H1 (cell line): ENCODE data around the gene CACNA2D4. TPM values are rescaled to one million over a fixed set of nuclear protein-coding genes. Genes with fewer than 3 reads are reported as not detected.

Source experiments
- CTCF ChIA-PET: fragments of 300-600 bp; sonication (Branson Sonifier 250); formaldehyde crosslinking; loops from one replicate; lab custom pipeline; 2021; ENCODE audit not compliant: partially characterized antibody; lab: Charles Lee
- POLR2A ChIA-PET: fragments of 300-600 bp; sonication (Branson Sonifier 250); formaldehyde crosslinking; loops from one replicate; lab custom pipeline; 2021; ENCODE audit warnings: inconsistent platforms; ENCODE audit not compliant: partially characterized antibody; lab: Charles Lee
- DNase-seq, 2 experiments: peaks; one replicate each; pipeline versions ENCODE4 v3.0.0 to v3.0.0-alpha.2; 2010 to 2022; ENCODE audit warnings: low spot score in 2 of 2, low read depth in 1 of 2, mixed read lengths in 1 of 2
- FAIRE-seq: peaks from 2 replicates; lab custom pipeline; 2011; peaks lifted over from hg19 to GRCh38; lab: Jason Lieb, UNC
- H2AFZ ChIP-seq: 2 replicates; pipeline ENCODE4 v1.8.1; 2012; ENCODE audit warnings: low read length, inconsistent platforms
- H2AK5ac ChIP-seq: 2 replicates; pipeline ENCODE4 v1.6.1; 2013; ENCODE audit warnings: low read depth, low read length
- H2BK120ac ChIP-seq: replicated peaks from 2 replicates; pipeline ENCODE3; 2013; ENCODE audit warnings: low read depth, low read length, inconsistent platforms
- H2BK12ac ChIP-seq: 2 replicates; pipeline ENCODE4 v1.6.1; 2013; ENCODE audit warnings: low read depth, low read length
- H2BK15ac ChIP-seq: 2 replicates; pipeline ENCODE4 v1.6.1; 2013; ENCODE audit warnings: low read length
- H2BK20ac ChIP-seq: 2 replicates; pipeline ENCODE4 v1.6.1; 2013; ENCODE audit warnings: low read length
- H2BK5ac ChIP-seq: 2 replicates; pipeline ENCODE4 v1.6.1; 2013; ENCODE audit warnings: low read depth, low read length
- H3K14ac ChIP-seq: 2 replicates; pipeline ENCODE4 v1.6.1; 2013; ENCODE audit warnings: inconsistent platforms; ENCODE audit not compliant: insufficient read length
- H3K18ac ChIP-seq: 2 replicates; pipeline ENCODE4 v1.6.1; 2013; ENCODE audit warnings: low read length; ENCODE audit errors: extremely low read depth
- H3K23ac ChIP-seq: 2 replicates; pipeline ENCODE4 v1.6.1; 2013; ENCODE audit warnings: inconsistent platforms; ENCODE audit not compliant: insufficient read length
- H3K23me2 ChIP-seq: 2 replicates; pipeline ENCODE4 v1.6.1; 2013; ENCODE audit warnings: low read depth, low read length
- H3K27ac ChIP-seq: 2 replicates; pipeline ENCODE4 v1.6.1; 2011; ENCODE audit warnings: low read depth, low read length, inconsistent platforms
- H3K27me3 ChIP-seq, 4 experiments: replicated peaks in 1 of 4; 1 replicate in 1 of 4; 2 replicates in 3 of 4; pipeline versions ENCODE4 v1.6.1 to v1.8.1; 2011 to 2013; ENCODE audit warnings: low read length in 3 of 4, mild to moderate bottlenecking in 3 of 4, inconsistent platforms in 2 of 4, mixed read lengths in 2 of 4, moderate library complexity in 1 of 4; ENCODE audit not compliant: control insufficient read depth in 3 of 4, insufficient read depth in 3 of 4; ENCODE audit errors: extremely low read depth in 1 of 4
- H3K36me3 ChIP-seq, 4 experiments: 2 replicates each; pipeline versions ENCODE4 v1.6.1 to v1.8.1; 2011 to 2013; ENCODE audit warnings: mild to moderate bottlenecking in 4 of 4, low read length in 3 of 4, moderate library complexity in 2 of 4, control low read depth in 1 of 4, inconsistent platforms in 1 of 4; ENCODE audit not compliant: insufficient read depth in 4 of 4, control insufficient read depth in 2 of 4
- H3K4ac ChIP-seq: replicated peaks from 2 replicates; pipeline ENCODE3; 2013; ENCODE audit warnings: low read length, low read depth, mixed read lengths, inconsistent platforms; ENCODE audit not compliant: insufficient read length
- H3K4me1 ChIP-seq, 4 experiments: replicated peaks in 1 of 4; 1 replicate in 1 of 4; 2 replicates in 3 of 4; pipeline versions ENCODE4 v1.6.1 to v1.8.1; 2011 to 2013; ENCODE audit warnings: low read length in 3 of 4, inconsistent platforms in 2 of 4, mixed read lengths in 1 of 4; ENCODE audit not compliant: insufficient read depth in 4 of 4, control insufficient read depth in 3 of 4
- H3K4me2 ChIP-seq, 2 experiments: 2 replicates each; pipeline versions ENCODE4 v1.6.1 to v1.8.1; 2011 to 2013; ENCODE audit warnings: low read depth in 2 of 2, low read length in 2 of 2, control low read depth in 1 of 2, inconsistent platforms in 1 of 2, mild to moderate bottlenecking in 1 of 2; ENCODE audit not compliant: insufficient read depth in 1 of 2
- H3K4me3 ChIP-seq, 4 experiments: fragments of 200-600, 300-600 bp in 1 of 4; sonication (generic), shearing (Covaris generic), sonication (Bioruptor Twin) in 1 of 4; 2 replicates each; pipeline versions ENCODE4 v1.5.1 to v1.8.1; 2011 to 2016; ENCODE audit warnings: low read length in 4 of 4, low read depth in 3 of 4, control low read depth in 2 of 4, inconsistent platforms in 2 of 4, mild to moderate bottlenecking in 2 of 4, mixed read lengths in 1 of 4, moderate library complexity in 1 of 4; ENCODE audit not compliant: insufficient read depth in 2 of 4; ENCODE audit errors: extremely low read depth in 1 of 4
- H3K56ac ChIP-seq: replicated peaks from 2 replicates; pipeline ENCODE3; 2013; ENCODE audit warnings: low read depth, mild to moderate bottlenecking, mixed read lengths, low read length, inconsistent platforms; ENCODE audit not compliant: insufficient read length
- H3K79me1 ChIP-seq: 2 replicates; pipeline ENCODE4 v1.6.1; 2013; ENCODE audit warnings: low read depth, low read length, control low read depth
- H3K79me2 ChIP-seq, 2 experiments: 2 replicates each; pipeline versions ENCODE4 v1.6.1 to v1.8.1; 2012 to 2013; ENCODE audit warnings: low read length in 2 of 2, mild to moderate bottlenecking in 2 of 2, inconsistent platforms in 1 of 2; ENCODE audit not compliant: insufficient read depth in 2 of 2, control insufficient read depth in 1 of 2
- H3K9ac ChIP-seq, 4 experiments: replicated peaks in 1 of 4; 1 replicate in 1 of 4; 2 replicates in 3 of 4; pipeline versions ENCODE4 v1.6.1 to v1.8.1; 2011 to 2013; ENCODE audit warnings: low read depth in 3 of 4, low read length in 3 of 4, control low read depth in 2 of 4, mild to moderate bottlenecking in 2 of 4, moderate library complexity in 2 of 4, inconsistent platforms in 1 of 4; ENCODE audit errors: extremely low read depth in 1 of 4
- H3K9me3 ChIP-seq, 2 experiments: 2 replicates each; pipeline versions ENCODE4 v1.6.1 to v1.8.1; 2012 to 2013; ENCODE audit warnings: mild to moderate bottlenecking in 2 of 2, moderate library complexity in 2 of 2, control low read depth in 1 of 2, inconsistent platforms in 1 of 2, low read depth in 1 of 2, low read length in 1 of 2, mixed read lengths in 1 of 2; ENCODE audit not compliant: insufficient read depth in 2 of 2
- H4K20me1 ChIP-seq, 2 experiments: replicated peaks in 1 of 2; 2 replicates each; pipeline versions ENCODE3 to v1.8.1; 2011 to 2013; ENCODE audit warnings: inconsistent platforms in 2 of 2, low read length in 2 of 2, mild to moderate bottlenecking in 1 of 2; ENCODE audit not compliant: insufficient read depth in 2 of 2, control insufficient read depth in 1 of 2
- H4K5ac ChIP-seq: 2 replicates; pipeline ENCODE4 v1.6.1; 2013; ENCODE audit warnings: low read length, low read depth, mixed read lengths, inconsistent platforms; ENCODE audit not compliant: insufficient read length
- H4K8ac ChIP-seq: 2 replicates; pipeline ENCODE4 v1.8.0; 2013; ENCODE audit warnings: mild to moderate bottlenecking, moderate library complexity, low read length, inconsistent platforms; ENCODE audit not compliant: insufficient read depth; ENCODE audit errors: extremely low read depth
- H4K91ac ChIP-seq: replicated peaks from 2 replicates; pipeline ENCODE3; 2013; ENCODE audit warnings: low read length, mixed read lengths, inconsistent platforms; ENCODE audit not compliant: insufficient read length
- EGR1 ChIP-seq: IDR thresholded peaks from 2 replicates; pipeline ENCODE4 v1.6.1; 2011; ENCODE audit warnings: low read depth, low read length, borderline replicate concordance
- WGBS, 2 experiments: shearing (Covaris generic) in 1 of 2; methylation state at CpG; one replicate each; pipeline versions ENCODE4 v1.1.6 to v1.1.7; 2013 to 2015; ENCODE audit warnings: low lambda C conversion rate in 2 of 2, mixed read lengths in 2 of 2, inconsistent platforms in 1 of 2, low coverage in 1 of 2, missing lambda C conversion rate in 1 of 2; ENCODE audit not compliant: insufficient replicate concordance in 2 of 2, insufficient coverage in 1 of 2, insufficient read length in 1 of 2; ENCODE audit errors: extremely low coverage in 1 of 2, missing lambda C conversion rate in 1 of 2; 5-methylcytosine and 5-hydroxymethylcytosine counted together
- polyA plus RNA-seq, 7 experiments: library from polyadenylated mRNA; depleted of rRNA in 3 of 7; stranded (reverse) in 5 of 7; unstranded in 2 of 7; fragments of >200 nt in 5 of 7; fragments of 200-250 nt in 2 of 7; gene quantifications; 1 replicate in 5 of 7; 2 replicates in 1 of 7; 4 replicates in 1 of 7; pipeline versions ENCODE4 v1.2.1 to v1.2.3, GENCODE V29; 2011 to 2013; ENCODE audit warnings: missing spikeins in 2 of 7, mixed read lengths in 2 of 7
- total RNA-seq: library from RNA; stranded (reverse); fragmentation: NEBNext Ultra II Directional; extraction: Animal tissue kit (Norgen Biotek cat#: 25700); gene quantifications from 2 replicates; pipeline ENCODE4 v1.2.1, GENCODE V29; 2021

CACNA2D4 gene
- total and polyA plus RNA-seq, 2 of the 8 experiments (the other 6 are each of a cell fraction or from before 2014, with no cell fraction given): 0.44 to 0.88 TPM

DNA sequence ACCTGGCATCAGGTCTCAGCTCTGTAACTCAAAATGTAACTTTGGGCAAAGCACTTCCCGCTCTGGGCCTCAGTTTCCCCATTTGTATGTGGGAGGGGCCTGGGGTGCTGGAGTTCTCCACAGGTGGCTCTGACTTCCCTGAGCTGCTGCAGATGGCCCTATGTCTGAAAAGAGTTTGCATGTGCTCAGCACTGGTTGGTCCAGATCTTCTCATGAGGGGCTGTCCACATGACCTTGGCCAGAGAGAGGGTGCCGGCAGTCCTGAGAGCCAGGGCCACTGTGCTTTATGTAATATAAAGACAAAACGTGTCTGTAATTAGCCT is 7.2 kb upstream of the CACNA2D4 start:
- Histone ChIP-seq H4K20me1 (no peaks in the 10 kb centered on the region), H3K4me2 (no peak overlapping the region), H4K91ac (no peak overlapping the region), H3K56ac (no peak overlapping the region), H2AFZ (no peak overlapping the region), H2BK12ac (no peak overlapping the region), H2AK5ac (no peak overlapping the region), H2BK5ac (no peak overlapping the region), H3K23me2 (no peaks in the 10 kb centered on the region), H3K27ac (no peak overlapping the region), H3K23ac (no peak overlapping the region), H3K14ac (no peak overlapping the region), H4K8ac (no peak overlapping the region), H2BK20ac (no peak overlapping the region), H4K5ac (no peak overlapping the region), H3K9me3 (no peaks in the 10 kb centered on the region), H2BK15ac (no peak overlapping the region), H3K36me3 (no peaks in the 10 kb centered on the region), H2BK120ac (no peak overlapping the region), H3K9ac (no peak overlapping the region), H3K4me1 (peaks cover 0 to 2% (median 0%) of the 10 kb centered on the region in 4 experiments; a peak in 1 of 7 replicates), H3K27me3 (no peaks in the 10 kb centered on the region; a peak in 1 of 7 replicates), H3K18ac (no peak overlapping the region), H3K79me2 (no peaks in the 10 kb centered on the region), H3K4ac (no peak overlapping the region), H3K4me3 (no peak overlapping the region), H3K79me1 (no peaks in the 10 kb centered on the region; the same call in 1 of the 2 replicates)
- DNase-seq: no peak
- ChIA-PET CTCF (interaction anchor here (1.5 to 1.7 kb wide), 2 partner anchors 14 to 122 kb away, joined by 4 to 6 read pairs; no protein-coding TSS in a partner anchor), POLR2A (no interaction called here)
- no peak for FAIRE-seq
- WGBS, 2 experiments: 92% methylated on average over 3 of the region's 3 CpGs; no CpG with 5 or more reads in 1 of the 2 experiments
- TF ChIP-seq EGR1: no peak
